K562 (cell line): ENCODE results near the gene EPHA2. TPM values are rescaled to one million over a fixed set of nuclear protein-coding genes. Genes with fewer than 3 reads are reported as not detected.

Experiments
- ATAC-seq: fragments of 200-7000 bp; cut with Tn5 transposase; 3 replicates; pipeline ENCODE4 v1.9.1; 2020; ENCODE audit warnings: moderate library complexity
- BruUV-seq: library from RNA; stranded (reverse); fragments of 400-500 nt; replicated peaks from 2 replicates; lab custom pipeline; 2021; lab: Mats Ljungman, UMichigan
- CTCF ChIA-PET: fragments of 300-600 bp; formaldehyde crosslinking; extraction: SDS; loops from one replicate; lab custom pipeline; 2021; ENCODE audit warnings: low intra/inter-chr PET ratio; lab: Yijun Ruan, JAX
- POLR2A ChIA-PET: fragments of 300-600, 350-650 bp; sonication (Branson Sonifier 250); formaldehyde crosslinking; extraction: SDS; loops from one replicate; lab custom pipeline; 2021; ENCODE audit warnings: antibody characterized with exemption, inconsistent platforms; lab: Yijun Ruan, JAX
- DNase-seq, 4 experiments: peaks; one replicate each; pipeline versions ENCODE4 v3.0.0 to v3.0.0-alpha.2; 2011 to 2018; ENCODE audit warnings: low spot score in 3 of 4, mixed read lengths in 3 of 4; ENCODE audit errors: extremely low read depth in 1 of 4
- FAIRE-seq: peaks from 2 replicates; lab custom pipeline; 2011; peaks lifted over from hg19 to GRCh38; lab: Jason Lieb, UNC
- H2AFZ ChIP-seq: 2 replicates; pipeline ENCODE4 v1.6.0; 2011; ENCODE audit warnings: low read depth, low read length, control low read depth, inconsistent platforms
- H3K27ac ChIP-seq: fragments of 200-600 bp; 3 replicates; pipeline ENCODE4 v1.8.0; 2011; ENCODE audit warnings: low read depth, mild to moderate bottlenecking, control low read depth, inconsistent platforms, low read length, moderate library complexity, mixed read lengths; ENCODE audit errors: extremely low read depth
- H3K27me3 ChIP-seq, 2 experiments: fragments of 300-600 bp in 1 of 2; 2 replicates in 1 of 2; 3 replicates in 1 of 2; pipeline versions ENCODE4 v1.6.0 to v1.8.0; 2011; ENCODE audit warnings: inconsistent platforms in 2 of 2, low read length in 2 of 2, mild to moderate bottlenecking in 1 of 2, mixed read lengths in 1 of 2, moderate library complexity in 1 of 2; ENCODE audit not compliant: control insufficient read depth in 2 of 2, insufficient read depth in 2 of 2
- H3K36me3 ChIP-seq: fragments of 300-600 bp; 3 replicates; pipeline ENCODE4 v1.8.0; 2011; ENCODE audit warnings: mild to moderate bottlenecking, low read length, inconsistent platforms; ENCODE audit not compliant: control insufficient read depth, insufficient read depth
- H3K4me1 ChIP-seq, 2 experiments: fragments of 200-600 bp in 1 of 2; replicated peaks in 1 of 2; 2 replicates in 1 of 2; 3 replicates in 1 of 2; pipeline versions ENCODE4 v1.5.1 to v1.8.0; 2011; ENCODE audit warnings: inconsistent platforms in 2 of 2, low read length in 2 of 2, mild to moderate bottlenecking in 1 of 2, mixed read lengths in 1 of 2, moderate library complexity in 1 of 2; ENCODE audit not compliant: control insufficient read depth in 2 of 2, insufficient read depth in 2 of 2
- H3K4me2 ChIP-seq: 2 replicates; pipeline ENCODE4 v1.6.1; 2011; ENCODE audit warnings: low read length, control low read depth, inconsistent platforms, mixed read lengths; ENCODE audit not compliant: insufficient read depth
- H3K4me3 ChIP-seq: fragments of 200-600 bp; sonication (generic), shearing (Covaris generic); 2 replicates; pipeline ENCODE4 v1.5.1; 2016; ENCODE audit warnings: control low read depth, inconsistent platforms
- H3K79me2 ChIP-seq: fragments of 200-600 bp; 3 replicates; pipeline ENCODE4 v1.8.0; 2011; ENCODE audit warnings: low read length, inconsistent platforms; ENCODE audit not compliant: control insufficient read depth, insufficient read depth
- H3K9ac ChIP-seq, 2 experiments: 2 replicates each; pipeline versions ENCODE4 v1.6.0 to v1.6.1; 2011; ENCODE audit warnings: low read depth in 2 of 2, low read length in 2 of 2, control low read depth in 1 of 2, inconsistent platforms in 1 of 2, mild to moderate bottlenecking in 1 of 2, mixed read lengths in 1 of 2; ENCODE audit not compliant: insufficient read depth in 1 of 2
- H3K9me1 ChIP-seq: one replicate; pipeline ENCODE4 v1.6.0; 2011; ENCODE audit warnings: inconsistent platforms, mild to moderate bottlenecking, low read length, moderate library complexity; ENCODE audit not compliant: control insufficient read depth, insufficient read depth
- H3K9me3 ChIP-seq: replicated peaks from 2 replicates; pipeline ENCODE4 v1.5.1; 2011; ENCODE audit warnings: low read depth, low read length, inconsistent platforms; ENCODE audit not compliant: control insufficient read depth, insufficient read depth
- H4K20me1 ChIP-seq: replicated peaks from 2 replicates; pipeline ENCODE4 v1.6.1; 2011; ENCODE audit warnings: low read length, inconsistent platforms, mixed read lengths; ENCODE audit not compliant: control insufficient read depth, insufficient read depth
- ADNP ChIP-seq: fragments of 200-800 bp; sonication (Bioruptor generic); IDR thresholded peaks from 2 replicates; pipeline ENCODE4 v1.6.1; 2016; ENCODE audit warnings: missing genetic modification characterization, missing compliant biosample characterization
- E2F1 ChIP-seq: sonication (generic); formaldehyde crosslinking; IDR thresholded peaks from 2 replicates; pipeline ENCODE4 v1.8.1; 2023; ENCODE audit warnings: mild to moderate bottlenecking, missing genetic modification reagents, moderate library complexity
- ESRRA ChIP-seq: fragments of 450-650 bp; IDR thresholded peaks from 2 replicates; pipeline ENCODE4 v1.6.1; 2014; ENCODE audit warnings: low read depth, mild to moderate bottlenecking, moderate library complexity, borderline replicate concordance
- FOXP4 ChIP-seq: sonication (generic); formaldehyde crosslinking; IDR thresholded peaks from 2 replicates; pipeline ENCODE4 v1.8.0; 2022; ENCODE audit warnings: mild to moderate bottlenecking, missing genetic modification reagents, borderline replicate concordance
- KDM1A ChIP-seq, 2 experiments: fragments of 450-650 bp; IDR thresholded peaks; 2 replicates each; pipeline ENCODE4 v1.6.1; 2016; ENCODE audit warnings: mild to moderate bottlenecking in 2 of 2
- KDM5B ChIP-seq: fragments of 200-600 bp; sonication (generic); IDR thresholded peaks from 2 replicates; pipeline ENCODE4 v1.6.1; 2012; ENCODE audit warnings: low read depth, mild to moderate bottlenecking, moderate library complexity, low read length, control low read depth, inconsistent platforms; ENCODE audit not compliant: insufficient replicate concordance
- MTA2 ChIP-seq: fragments of 450-650 bp; IDR thresholded peaks from 2 replicates; pipeline ENCODE4 v1.6.1; 2016; ENCODE audit warnings: low read depth
- NCOA1 ChIP-seq: fragments of 450-650 bp; IDR thresholded peaks from 2 replicates; pipeline ENCODE4 v1.6.1; 2016; ENCODE audit warnings: low read depth
- NELFE ChIP-seq: IDR thresholded peaks from 2 replicates; pipeline ENCODE4 v1.6.1; 2011; ENCODE audit warnings: mild to moderate bottlenecking; ENCODE audit not compliant: insufficient read depth, insufficient read length
- RBM25 ChIP-seq: fragments of 200-400 bp; formaldehyde crosslinking; IDR thresholded peaks from 2 replicates; pipeline ENCODE4 v1.6.1; 2018; ENCODE audit warnings: low read length, low read depth, moderate library complexity; ENCODE audit not compliant: severe bottlenecking
- RHOXF2B ChIP-seq: fragments of 250-450 bp; sonication (Bioruptor Pico); conservative IDR thresholded peaks from 2 replicates; pipeline ENCODE4 v1.5.1; 2021
- ZNF12 ChIP-seq: sonication (generic); formaldehyde crosslinking; IDR thresholded peaks from 2 replicates; pipeline ENCODE4 v1.4.0; 2020; ENCODE audit warnings: mild to moderate bottlenecking, missing genetic modification reagents
- ZNF143 ChIP-seq: sonication (generic); formaldehyde crosslinking; IDR thresholded peaks from 2 replicates; pipeline ENCODE4 v1.9.0; 2022; ENCODE audit warnings: mild to moderate bottlenecking, missing genetic modification reagents
- ZNF316 ChIP-seq: fragments of 450-650 bp; IDR thresholded peaks from 2 replicates; pipeline ENCODE4 v1.6.1; 2016
- WGBS: fragments of 100-300 bp; shearing (Covaris generic); methylation state at CpG from one replicate; pipeline ENCODE4 v1.1.6; 2016; ENCODE audit warnings: low coverage, mixed read lengths; ENCODE audit not compliant: insufficient coverage; ENCODE audit errors: missing lambda C conversion rate; 5-methylcytosine and 5-hydroxymethylcytosine counted together
- in situ Hi-C: fragments of 300-500 bp; cut with MboI; formaldehyde crosslinking; loops from 4 replicates; pipeline ENCODE4 v1.15.0; 2018; ENCODE audit warnings: inconsistent platforms, mixed read lengths
- intact Hi-C: fragments of 100-400 bp; cut with micrococcal nuclease; formaldehyde crosslinking; loops from 2 replicates; pipeline ENCODE4 v1.14.2; 2022
- polyA plus RNA-seq, 8 experiments: library from polyadenylated mRNA; depleted of rRNA in 4 of 8; stranded (reverse) in 5 of 8; unstranded in 3 of 8; fragments of >200 nt; fragmentation: Nextera tagmentation in 2 of 8; fragmentation: Illumina TruSeq in 1 of 8; extraction: Ambion mirVana in 2 of 8; extraction: Trizol in 1 of 8; gene quantifications; 2 replicates each; pipeline versions ENCODE4 v1.2.1 to v1.2.3, GENCODE V29; 2011 to 2014; ENCODE audit warnings: inconsistent platforms in 1 of 8, missing spikeins in 1 of 8
- total RNA-seq, 7 experiments: library from RNA; depleted of rRNA in 6 of 7; stranded (reverse); fragments of >200 nt in 6 of 7; fragmentation: Illumina TruSeq in 2 of 7; extraction: Trizol in 2 of 7; gene quantifications; 2 replicates each; pipeline versions ENCODE4 v1.2.1 to v1.2.3, GENCODE V29; 2011 to 2021; ENCODE audit warnings: low replicate concordance in 1 of 7

Gene EPHA2
- total and polyA plus RNA-seq, 9 of the 15 experiments (the other 6 are each of a cell fraction or from before 2014, with no cell fraction given), result 0.04 to 0.40 (median 0.07) TPM; not detected in 4

- no TSS peak for BruUV-seq
These were observed 6.7 kb downstream of the EPHA2 start for GRCh38 chr1:16149146-16149545.

GRCh38 chr1:16148329-16149092, 7.4 kb downstream of the EPHA2 start:
- in situ Hi-C loops, result no loop called here
- no peak overlapping the region for H3K4me3 ChIP-seq
- CTCF ChIA-PET, result no interaction called here
- no peak overlapping the region for H3K4me2 ChIP-seq
- intact Hi-C loops, result no loop called here
- H4K20me1 ChIP-seq, result peaks cover 6% of the 10 kb centered on the region; the same call in 1 of the 2 replicates
- no peak for DNase-seq
- FAIRE-seq, result no peak
- H3K9me3 ChIP-seq, result no peaks in the 10 kb centered on the region
- peaks cover 4% of the 10 kb centered on the region for H3K9me1 ChIP-seq
- no peak for ATAC-seq
- H3K79me2 ChIP-seq, result no peaks in the 10 kb centered on the region; the same call in 2 of the 3 replicates
- 82% methylated on average over 38 of the region's 39 CpGs for WGBS
- no peak overlapping the region for H3K9ac ChIP-seq
- no peak overlapping the region for H2AFZ ChIP-seq
- no TSS peak for BruUV-seq
- H3K36me3 ChIP-seq, result no peaks in the 10 kb centered on the region
- POLR2A ChIA-PET, result interaction anchor here (0.7 to 1.8 kb wide), 4 partner anchors 9 to 145 kb away, joined by 3 to 5 read pairs (median 4); no protein-coding TSS in a partner anchor
- H3K27me3 ChIP-seq, result no peaks in the 10 kb centered on the region
- H3K4me1 ChIP-seq, result peaks cover 55 to 76% of the 10 kb centered on the region in 2 experiments
- H3K27ac ChIP-seq, result no peak overlapping the region
- no peak for TF ChIP-seq KDM1A (IDR thresholded peaks at IDR 0.05)
- TF ChIP-seq KDM5B, result peak; percentile 24
- no peak for TF ChIP-seq E2F1
- no peak for TF ChIP-seq NELFE
- no peak for TF ChIP-seq ZNF316
- no peak for TF ChIP-seq MTA2
- TF ChIP-seq FOXP4 (CRISPR knock-in tag), result no peak

More at GRCh38 chr1:16149146-16149545, 6.7 kb downstream of the EPHA2 start:
- peaks cover 6% of the 10 kb centered on the region; the same call in 1 of the 2 replicates for H4K20me1 ChIP-seq
- H3K4me1 ChIP-seq, result peaks cover 49 to 73% of the 10 kb centered on the region in 2 experiments
- 74% methylated on average over 7 of the region's 7 CpGs for WGBS
- intact Hi-C loops, result no loop called here
- no peak overlapping the region for H3K4me3 ChIP-seq
- peak; percentile 36; the same call in 1 of the 2 replicates for TF ChIP-seq ADNP (tag)
- no peak for TF ChIP-seq ZNF12 (CRISPR knock-in tag)
- no peak for TF ChIP-seq RHOXF2B (CRISPR knock-in tag)
- no peak for TF ChIP-seq NCOA1
- TF ChIP-seq ZNF143 (CRISPR knock-in tag), result no peak
- peak; percentile 52 for TF ChIP-seq RBM25
- 0 out of 2 replicates have a peak, but pooled peaks have one; percentile 15 for TF ChIP-seq ESRRA
- TF ChIP-seq, all 486 proteins: peak for 3
- FAIRE-seq (no peak), ATAC-seq (no peak), DNase-seq (no peak)
- Histone ChIP-seq H3K27ac (no peak overlapping the region), H3K9me3 (no peaks in the 10 kb centered on the region), H3K36me3 (no peaks in the 10 kb centered on the region), H3K9ac (no peak overlapping the region), H3K4me2 (no peak overlapping the region), H3K9me1 (peaks cover 4% of the 10 kb centered on the region), H2AFZ (no peak overlapping the region), H3K27me3 (no peaks in the 10 kb centered on the region), H3K79me2 (no peaks in the 10 kb centered on the region; the same call in 2 of the 3 replicates)
- POLR2A ChIA-PET, result interaction anchor here (0.7 to 1.3 kb wide), 2 partner anchors 20 to 144 kb away, joined by 3 read pairs; no protein-coding TSS in a partner anchor
- CTCF ChIA-PET, result no interaction called here
- in situ Hi-C loops, result no loop called here
